ENCODE data around the gene TRPM6.
A peak's percentile ranks its signal among the peaks of the same experiment; 100 is the strongest.
"Not testable (repeated sequence)": the region's sequence is repeated elsewhere in the genome, so short reads cannot be mapped to it uniquely, and the experiment has no call there.

TRPM6 gene

GRCh38 chr9:74858751-74859414 is 28.8 kb downstream of the TRPM6 start:
- no peak for DNase-seq

GRCh38 chr9:74856989-74857388 is 30.7 kb downstream of the TRPM6 start:
- DNase-seq, result no peak

GRCh38 chr9:74855072-74855471 is 32.6 kb downstream of the TRPM6 start:
- no peak for DNase-seq

- DNase-seq, result not testable (repeated sequence)
Observed at GRCh38 chr9:74853024-74853423, 34.7 kb downstream of the TRPM6 start.

- DNase-seq, result no peak
Observed at GRCh38 chr9:74848153-74848525, 39.6 kb downstream of the TRPM6 start.

- no peak for DNase-seq
Observed at GRCh38 chr9:74847478-74848152, 40.1 kb downstream of the TRPM6 start.

GRCh38 chr9:74846766-74847165 is 41.0 kb downstream of the TRPM6 start:
- DNase-seq, result no peak

GRCh38 chr9:74838351-74838750 is 49.4 kb downstream of the TRPM6 start:
- DNase-seq, result no peak

- no peak for DNase-seq
Observed at GRCh38 chr9:74824654-74825053, 63.1 kb downstream of the TRPM6 start.

GRCh38 chr9:74821636-74822035 is 66.1 kb downstream of the TRPM6 start:
- no peak for DNase-seq

- no peak for DNase-seq
Observed at GRCh38 chr9:74817816-74818215, 69.9 kb downstream of the TRPM6 start.

- DNase-seq, result no peak
Observed at GRCh38 chr9:74817281-74817810, 70.4 kb downstream of the TRPM6 start.

- DNase-seq, result no peak
Observed at GRCh38 chr9:74810200-74810599, 77.5 kb downstream of the TRPM6 start.

- DNase-seq, result no peak
Observed at GRCh38 chr9:74804018-74804385, 83.7 kb downstream of the TRPM6 start.

- DNase-seq, result no peak
Observed at GRCh38 chr9:74803376-74804017, 84.2 kb downstream of the TRPM6 start.

GRCh38 chr9:74800226-74800625 is 87.5 kb downstream of the TRPM6 start:
- no peak for DNase-seq

GRCh38 chr9:74795803-74796202 is 91.9 kb downstream of the TRPM6 start:
- no peak for DNase-seq

- no peak for DNase-seq
Observed at GRCh38 chr9:74795081-74795480, 92.6 kb downstream of the TRPM6 start.

- DNase-seq, result no peak
Observed at GRCh38 chr9:74784506-74784905, 103.2 kb downstream of the TRPM6 start.

- no peak for DNase-seq
Observed at GRCh38 chr9:74783408-74783807, 104.3 kb downstream of the TRPM6 start.

- peak; percentile 47 to 85 for DNase-seq
Observed at GRCh38 chr9:74777136-74777879, 110.4 kb downstream of the TRPM6 start.

- DNase-seq, result no peak
Observed at GRCh38 chr9:74775396-74775795, 112.3 kb downstream of the TRPM6 start.

GRCh38 chr9:74773886-74774479 is 113.7 kb downstream of the TRPM6 start:
- DNase-seq, result peak; percentile 41 to 87

Measured in inflammatory macrophage treated with lipopolysaccharide for 1 hour (primary cell).